Measurements from ENCODE around the gene SYT5. TPM values are rescaled to one million over a fixed set of nuclear protein-coding genes. Genes with fewer than 3 reads are reported as not detected.

The SYT5 gene
- total RNA-seq, 1 donor from 2014 or later = 23.7 TPM

DNA sequence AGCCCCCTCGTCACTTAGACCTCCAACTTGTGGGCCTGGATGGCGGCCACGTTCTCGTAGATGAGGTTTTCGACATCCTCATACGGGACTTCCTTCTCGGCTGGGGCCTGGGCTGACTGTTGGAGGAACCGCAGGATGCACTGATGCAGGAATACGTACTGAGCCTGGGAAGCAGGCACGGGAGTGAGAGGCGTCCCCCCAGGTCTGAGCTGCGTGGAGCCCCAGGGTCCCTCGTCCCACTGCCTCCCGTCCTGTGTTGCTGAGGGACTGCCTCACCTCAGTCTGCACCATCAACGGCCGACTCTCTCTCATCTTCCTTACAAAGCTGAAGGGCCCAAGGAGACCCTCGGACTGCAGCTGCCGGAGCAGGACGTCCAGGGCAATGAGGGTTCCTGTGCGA lies 1.7 kb upstream of the SYT5 start:
- Mint-ChIP-seq H3K36me3 (ENCODE audit: unreplicated experiment) (peaks cover 5% of the 10 kb centered on the region), H3K9me3 (ENCODE audit: unreplicated experiment) (peaks cover 9% of the 10 kb centered on the region), H3K27me3 (ENCODE audit: unreplicated experiment) (peaks cover 17% of the 10 kb centered on the region), H3K27ac (ENCODE audit: unreplicated experiment) (no peak overlapping the region), H3K4me1 (ENCODE audit: low read depth, unreplicated experiment) (peaks cover 4% of the 10 kb centered on the region), H3K4me3 (ENCODE audit: unreplicated experiment) (no peak overlapping the region)
- TF ChIP-seq, protein P1, sequence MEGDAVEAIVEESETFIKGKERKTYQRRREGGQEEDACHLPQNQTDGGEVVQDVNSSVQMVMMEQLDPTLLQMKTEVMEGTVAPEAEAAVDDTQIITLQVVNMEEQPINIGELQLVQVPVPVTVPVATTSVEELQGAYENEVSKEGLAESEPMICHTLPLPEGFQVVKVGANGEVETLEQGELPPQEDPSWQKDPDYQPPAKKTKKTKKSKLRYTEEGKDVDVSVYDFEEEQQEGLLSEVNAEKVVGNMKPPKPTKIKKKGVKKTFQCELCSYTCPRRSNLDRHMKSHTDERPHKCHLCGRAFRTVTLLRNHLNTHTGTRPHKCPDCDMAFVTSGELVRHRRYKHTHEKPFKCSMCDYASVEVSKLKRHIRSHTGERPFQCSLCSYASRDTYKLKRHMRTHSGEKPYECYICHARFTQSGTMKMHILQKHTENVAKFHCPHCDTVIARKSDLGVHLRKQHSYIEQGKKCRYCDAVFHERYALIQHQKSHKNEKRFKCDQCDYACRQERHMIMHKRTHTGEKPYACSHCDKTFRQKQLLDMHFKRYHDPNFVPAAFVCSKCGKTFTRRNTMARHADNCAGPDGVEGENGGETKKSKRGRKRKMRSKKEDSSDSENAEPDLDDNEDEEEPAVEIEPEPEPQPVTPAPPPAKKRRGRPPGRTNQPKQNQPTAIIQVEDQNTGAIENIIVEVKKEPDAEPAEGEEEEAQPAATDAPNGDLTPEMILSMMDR (IDR thresholded peaks at IDR 0.05; ENCODE audit: partially characterized antibody, unreplicated experiment) = no peak
- no peak for DNase-seq

DNA sequence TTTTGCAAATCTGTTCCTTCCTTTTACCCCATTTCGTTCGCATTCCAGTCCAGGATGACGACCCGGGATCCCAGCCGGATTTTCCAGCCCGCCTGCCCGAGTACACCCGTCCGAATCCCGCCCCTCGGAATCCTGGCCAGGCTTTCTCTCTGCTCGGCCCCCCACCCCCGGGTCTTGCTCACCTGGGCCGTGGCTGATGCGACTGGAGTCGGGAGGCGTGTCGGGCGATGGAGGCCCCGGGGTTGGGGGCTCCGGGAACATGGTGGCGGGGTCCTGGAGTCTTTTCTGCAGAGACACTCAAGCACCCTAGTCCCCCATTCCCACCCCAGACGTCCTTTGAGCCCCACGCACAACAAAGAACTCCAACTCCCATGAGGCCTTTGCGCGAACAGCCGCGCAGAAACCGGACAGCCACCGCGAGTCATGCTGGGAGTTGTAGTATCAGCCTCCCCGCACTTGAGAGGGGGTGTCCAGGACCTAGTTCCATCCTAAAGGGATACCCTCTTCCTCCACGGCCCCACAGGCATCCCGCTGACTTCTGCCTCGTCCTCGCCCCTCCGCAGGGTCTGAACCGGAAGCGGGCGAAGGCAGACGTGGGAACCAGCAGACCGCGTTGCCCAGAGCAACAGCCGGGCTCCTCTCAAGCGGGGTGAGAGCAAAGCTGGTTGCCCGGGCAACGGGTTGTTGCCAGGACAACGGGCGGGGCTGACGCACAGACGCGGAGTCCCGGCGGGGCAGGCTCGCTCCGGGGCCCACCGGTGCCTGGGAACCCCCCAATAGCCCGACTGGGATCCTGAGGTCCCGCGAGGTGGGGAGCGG lies 1.1 kb downstream of the SYT5 start:
- peaks cover 13% of the 10 kb centered on the region for H3K9me3 Mint-ChIP-seq (ENCODE audit: unreplicated experiment)
- H3K4me1 Mint-ChIP-seq (ENCODE audit: low read depth, unreplicated experiment) = peaks cover 4% of the 10 kb centered on the region
- peak overlapping the region; percentile 64 for H3K27ac Mint-ChIP-seq (ENCODE audit: unreplicated experiment)
- H3K36me3 Mint-ChIP-seq (ENCODE audit: unreplicated experiment) = peaks cover 5% of the 10 kb centered on the region
- TF ChIP-seq, protein P1 (IDR thresholded peaks at IDR 0.05; ENCODE audit: partially characterized antibody, unreplicated experiment) = no peak
- peaks cover 24% of the 10 kb centered on the region for H3K27me3 Mint-ChIP-seq (ENCODE audit: unreplicated experiment)
- peak; percentile 96 for DNase-seq
- peak overlapping the region; percentile 92 for H3K4me3 Mint-ChIP-seq (ENCODE audit: unreplicated experiment)

DNA sequence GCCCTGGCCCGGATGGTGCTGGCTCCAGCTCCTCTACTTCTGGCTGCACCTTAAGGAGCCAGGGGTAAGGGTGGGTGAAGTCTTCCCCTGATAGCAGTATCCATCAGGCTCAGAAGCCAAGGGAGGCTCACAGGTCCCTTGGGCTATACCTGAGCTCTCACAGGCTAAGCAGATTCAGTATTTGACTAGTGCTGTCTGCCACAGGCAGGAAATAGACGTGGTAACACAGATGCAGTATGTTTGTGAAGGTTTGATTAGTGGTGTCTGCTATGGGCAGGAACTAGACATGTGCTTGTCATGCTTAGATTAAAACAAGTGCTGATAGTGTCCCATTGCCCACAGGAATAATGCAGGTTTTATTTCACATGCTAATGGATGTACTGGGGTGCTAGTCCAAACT lies 4.0 kb downstream of the SYT5 start:
- H3K4me3 Mint-ChIP-seq (ENCODE audit: unreplicated experiment) = no peak overlapping the region

DNA sequence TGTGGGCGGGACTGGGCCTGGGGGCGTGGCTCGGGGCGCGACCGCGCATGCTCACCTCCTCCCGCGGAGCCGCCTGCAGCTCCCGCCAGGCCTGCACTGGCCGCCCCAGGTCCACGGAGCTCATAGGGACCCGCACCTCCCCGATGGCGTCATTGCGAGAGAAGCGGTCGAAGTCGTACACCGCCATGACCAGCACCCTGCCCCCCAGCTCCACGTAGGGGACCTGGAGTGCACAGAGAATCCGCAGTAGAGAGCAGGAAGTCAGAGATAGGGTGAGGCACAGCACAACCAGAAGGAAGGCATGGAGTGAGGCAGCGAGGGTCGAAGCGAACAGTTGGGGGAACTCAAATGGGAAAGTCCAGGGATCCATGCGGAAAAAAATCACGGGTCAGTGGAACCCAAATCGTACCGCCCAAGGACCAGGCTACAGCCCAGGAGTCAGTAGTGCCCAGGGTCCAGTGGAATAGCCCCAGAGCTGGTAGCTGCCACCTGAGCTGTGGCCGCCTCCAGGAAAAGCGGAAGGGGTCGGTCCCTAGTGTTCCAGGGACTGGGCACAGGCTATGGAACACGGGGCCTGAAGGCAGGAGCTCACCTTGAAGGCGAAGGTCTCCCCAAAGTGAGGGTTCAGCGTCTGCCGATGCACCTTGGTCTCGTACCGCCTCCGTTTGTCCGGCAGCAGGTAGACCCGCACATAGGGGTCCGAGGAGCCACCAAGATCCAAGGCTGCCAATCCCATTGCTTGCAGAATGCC lies 4.8 kb downstream of the SYT5 start:
- Mint-ChIP-seq H3K27ac (ENCODE audit: unreplicated experiment) (no peak overlapping the region), H3K4me3 (ENCODE audit: unreplicated experiment) (peak overlapping the region; percentile 42), H3K36me3 (ENCODE audit: unreplicated experiment) (peaks cover 5% of the 10 kb centered on the region), H3K27me3 (ENCODE audit: unreplicated experiment) (peaks cover 23% of the 10 kb centered on the region), H3K9me3 (ENCODE audit: unreplicated experiment) (peaks cover 16% of the 10 kb centered on the region), H3K4me1 (ENCODE audit: low read depth, unreplicated experiment) (peaks cover 11% of the 10 kb centered on the region)
- no peak for DNase-seq
- TF ChIP-seq, protein P1 (IDR thresholded peaks at IDR 0.05; ENCODE audit: partially characterized antibody, unreplicated experiment) = no peak

More for the DNA sequence above, 4.0 kb downstream of the SYT5 start:
- TF ChIP-seq, protein P1 (IDR thresholded peaks at IDR 0.05; ENCODE audit: partially characterized antibody, unreplicated experiment) = no peak
- peaks cover 11% of the 10 kb centered on the region for H3K4me1 Mint-ChIP-seq (ENCODE audit: low read depth, unreplicated experiment)
- H3K9me3 Mint-ChIP-seq (ENCODE audit: unreplicated experiment) = peaks cover 16% of the 10 kb centered on the region
- peaks cover 5% of the 10 kb centered on the region for H3K36me3 Mint-ChIP-seq (ENCODE audit: unreplicated experiment)
- H3K27me3 Mint-ChIP-seq (ENCODE audit: unreplicated experiment) = peaks cover 25% of the 10 kb centered on the region
- no peak overlapping the region for H3K27ac Mint-ChIP-seq (ENCODE audit: unreplicated experiment)
- no peak for DNase-seq

Measured in glutamatergic neuron (in vitro differentiated cells).